8988T (cell line): ENCODE measurements around the gene NXPH1.

Experiments
- DNase-seq: peaks from one replicate; pipeline ENCODE4 v3.0.0; 2011

The NXPH1 gene

GRCh38 chr7:8739837-8740236 is 306.4 kb downstream of the NXPH1 start:
- DNase-seq: no peak

GRCh38 chr7:8742837-8743236 is 309.4 kb downstream of the NXPH1 start:
- no peak for DNase-seq

- DNase-seq: no peak
Measured at GRCh38 chr7:8747338-8747737, 313.9 kb downstream of the NXPH1 start.

DNA sequence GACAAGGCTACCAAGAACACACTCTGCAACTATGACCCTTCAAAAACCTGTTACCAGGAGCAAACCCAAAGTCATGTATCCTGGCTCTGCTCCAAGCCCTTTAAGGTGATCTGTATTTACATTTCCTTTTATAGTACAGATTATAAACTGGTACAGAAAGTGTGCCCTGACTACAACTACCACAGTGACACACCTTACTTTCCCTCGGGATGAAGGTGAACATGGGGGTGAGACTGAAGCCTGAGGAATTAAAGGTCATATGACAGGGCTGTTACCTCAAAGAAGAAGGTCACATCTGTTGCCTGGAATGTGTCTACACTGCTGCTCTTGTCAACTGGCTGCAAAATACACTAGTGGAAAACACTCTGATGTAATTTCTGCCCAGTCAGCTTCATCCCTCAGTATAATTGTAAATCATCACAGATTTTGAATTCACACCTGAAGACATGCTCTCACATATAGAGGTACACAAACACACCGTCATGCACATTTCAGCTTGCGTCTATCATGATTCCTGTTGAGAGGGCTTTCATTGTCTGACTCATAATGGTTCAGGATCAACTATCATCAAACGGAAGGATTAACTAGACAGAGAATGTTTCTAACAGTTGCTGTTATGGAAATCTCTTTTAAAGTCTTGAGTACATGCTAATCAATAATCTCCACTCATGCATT is 318.3 kb downstream of the NXPH1 start:
- DNase-seq: no peak

GRCh38 chr7:8753355-8753754 is 319.9 kb downstream of the NXPH1 start:
- no peak for DNase-seq

- no peak for DNase-seq
Measured at GRCh38 chr7:8761731-8762130, 328.3 kb downstream of the NXPH1 start.

- DNase-seq: no peak
Measured at GRCh38 chr7:8762803-8763202, 329.4 kb downstream of the NXPH1 start.

DNA sequence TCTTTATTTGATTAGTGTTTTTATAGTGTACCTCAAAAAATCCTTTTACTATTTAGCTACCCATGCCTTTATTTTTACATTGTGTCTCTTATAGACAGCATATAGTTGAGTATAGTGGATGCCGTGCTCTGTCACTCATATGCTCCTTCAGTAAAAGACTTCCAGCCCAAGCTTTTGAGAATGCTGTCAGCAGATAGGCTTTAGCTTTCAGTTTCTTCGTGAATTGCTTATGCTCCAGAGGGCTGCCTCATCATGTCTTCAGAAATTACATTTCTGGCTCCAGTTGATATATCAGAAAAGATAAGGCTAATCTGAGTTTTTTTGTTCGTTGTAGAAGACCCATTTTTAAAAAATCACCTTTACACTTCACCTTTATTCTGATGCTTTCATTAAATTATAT is 332.0 kb downstream of the NXPH1 start:
- no peak for DNase-seq

- no peak for DNase-seq
Measured at GRCh38 chr7:8773518-8773917, 340.1 kb downstream of the NXPH1 start.

DNA sequence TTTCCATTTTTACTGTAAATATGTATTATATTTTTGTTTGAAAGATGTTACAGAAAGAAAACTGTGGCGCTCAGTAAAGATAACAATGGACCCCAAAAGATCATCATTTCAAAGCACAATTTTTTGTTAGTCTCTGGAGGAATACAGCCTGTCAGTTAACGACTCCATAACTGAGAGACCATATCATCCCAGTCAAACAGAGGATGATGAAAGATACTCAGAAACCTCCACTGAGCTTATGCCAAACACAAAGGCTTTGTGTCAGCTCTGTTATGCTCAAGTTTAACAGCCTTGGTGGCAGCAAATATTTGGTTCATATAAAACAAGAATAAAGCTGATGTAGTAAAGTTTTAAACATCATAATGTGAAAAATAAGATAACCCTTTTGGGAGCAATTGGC is 345.1 kb downstream of the NXPH1 start:
- DNase-seq: no peak

GRCh38 chr7:8781166-8781565 is 347.8 kb downstream of the NXPH1 start:
- no peak for DNase-seq

GRCh38 chr7:8783229-8783628 is 349.8 kb downstream of the NXPH1 start:
- no peak for DNase-seq

GRCh38 chr7:8785081-8785480 is 351.7 kb downstream of the NXPH1 start:
- no peak for DNase-seq

GRCh38 chr7:8800986-8801385 is 367.6 kb downstream of the NXPH1 start:
- DNase-seq: no peak
